HG03039 (cell line): ENCODE data around the gene CYTH1.

ENCODE experiments used
- ATAC-seq: cut with Tn5 transposase; IDR thresholded peaks from one replicate; pipeline ENCODE4 v1.9.1; 2021; ENCODE audit warnings: mild to moderate bottlenecking, moderate library complexity; ENCODE audit not compliant: unreplicated experiment

CYTH1 gene

DNA sequence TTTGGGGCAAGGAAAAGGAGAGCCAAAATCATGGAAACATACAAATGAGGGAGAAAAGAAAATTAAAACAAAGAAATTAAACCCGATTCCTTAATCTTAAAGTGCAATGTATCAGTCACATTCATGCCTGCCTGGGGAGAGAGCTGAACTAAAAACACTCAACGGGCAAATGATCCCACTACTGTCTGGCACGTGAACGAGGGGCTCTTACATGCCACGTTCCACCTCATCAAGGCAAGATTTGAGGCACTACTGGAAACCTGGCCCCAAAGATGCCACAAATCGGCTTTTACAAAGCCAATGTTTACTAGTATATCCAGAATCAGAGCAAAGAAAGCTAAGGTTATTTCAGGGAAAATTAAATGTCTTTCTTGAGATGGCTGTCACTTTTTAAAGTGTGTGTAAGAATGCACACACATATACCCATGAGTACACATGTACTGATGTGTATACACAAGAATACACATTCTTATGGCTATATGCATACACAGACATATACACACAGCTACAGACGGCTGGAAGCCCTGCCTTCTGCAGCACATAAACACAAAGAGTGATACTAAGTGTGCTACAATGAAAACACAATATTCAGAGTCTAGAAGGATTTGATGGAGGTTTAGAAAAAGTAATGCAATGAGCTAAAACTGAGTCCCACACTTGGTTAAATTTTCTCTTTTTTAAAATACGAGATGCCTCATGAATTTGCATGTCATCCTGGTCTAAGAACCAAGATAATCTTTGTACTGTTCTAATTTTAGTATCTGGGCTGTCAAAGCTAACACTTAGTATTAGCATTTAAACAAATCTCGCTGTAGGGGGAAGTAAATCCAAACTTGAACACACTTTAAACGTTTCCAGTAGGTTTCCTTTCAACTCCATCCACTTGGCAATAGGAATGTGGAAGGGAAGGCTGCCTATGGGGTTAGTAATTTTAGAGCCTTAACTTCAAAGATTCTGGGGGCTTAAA is 85.8 kb downstream of the CYTH1 start:
- ATAC-seq = no peak

DNA sequence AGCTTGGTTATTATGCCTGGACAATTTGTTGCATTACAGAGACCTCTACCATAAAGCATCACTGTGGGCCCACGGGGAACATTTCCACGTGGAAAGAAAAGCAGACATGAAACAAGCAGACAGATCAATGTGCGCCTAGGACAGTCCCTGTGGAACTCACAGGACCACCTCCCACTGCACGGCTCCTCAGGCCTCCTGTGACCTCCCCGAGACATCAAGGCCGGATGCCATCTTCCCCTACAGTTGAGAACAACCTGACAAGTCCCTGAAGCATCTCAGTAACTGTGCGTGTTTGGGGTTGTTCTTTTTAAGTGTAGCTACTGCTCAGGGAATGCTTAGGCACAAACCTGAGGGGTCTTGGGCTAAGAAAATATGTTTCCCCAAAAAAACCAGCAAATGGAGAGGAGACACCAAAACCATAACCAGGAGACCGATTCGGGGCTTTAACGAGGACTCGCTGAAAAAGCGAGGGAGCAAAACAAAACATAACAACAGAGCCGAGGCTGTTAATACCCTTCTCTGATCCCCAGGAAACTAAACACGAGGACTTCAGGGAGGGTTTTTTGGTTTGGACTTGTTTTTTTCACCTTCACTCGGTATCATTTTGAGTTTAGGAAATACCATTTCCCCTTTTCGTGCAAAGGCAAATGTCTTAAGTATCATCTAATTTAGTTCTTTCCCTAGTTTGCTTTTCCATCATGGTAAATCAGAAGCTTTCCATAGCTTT is 87.1 kb downstream of the CYTH1 start:
- ATAC-seq = no peak

DNA sequence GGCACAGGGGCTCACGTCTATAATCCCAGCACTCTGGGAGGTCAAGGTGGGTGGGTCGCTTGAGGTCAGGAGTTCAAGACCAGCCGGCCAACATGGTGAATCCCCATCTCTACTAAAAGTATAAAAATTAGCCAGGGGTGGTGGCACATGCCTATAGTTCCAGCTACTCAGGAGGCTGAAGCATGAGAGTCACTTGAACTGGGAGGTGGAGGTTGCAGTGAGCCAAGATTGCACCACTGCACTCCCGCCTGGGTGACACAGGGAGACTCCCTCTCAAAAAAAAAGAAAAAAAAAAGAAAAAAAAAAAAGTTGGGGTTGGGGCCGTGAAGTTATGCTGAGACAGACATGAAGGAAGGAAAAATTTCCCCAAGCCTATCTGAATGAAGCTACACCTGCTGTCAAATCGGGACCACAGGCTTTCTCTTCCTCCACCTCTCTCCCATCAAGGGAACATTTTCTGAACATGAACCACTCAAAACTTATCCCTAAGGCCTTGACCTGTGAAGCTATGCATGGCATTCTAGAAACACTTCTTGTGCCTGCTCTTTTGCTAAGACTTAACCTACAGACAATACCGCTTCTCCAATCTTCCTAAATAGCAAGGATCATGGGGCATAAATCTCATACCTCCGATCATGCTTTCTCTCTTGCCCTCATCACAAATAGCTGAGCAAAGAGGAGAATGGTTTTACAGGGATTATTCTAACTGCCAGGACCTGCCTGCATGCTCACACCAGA is 88.6 kb downstream of the CYTH1 start:
- no peak for ATAC-seq

DNA sequence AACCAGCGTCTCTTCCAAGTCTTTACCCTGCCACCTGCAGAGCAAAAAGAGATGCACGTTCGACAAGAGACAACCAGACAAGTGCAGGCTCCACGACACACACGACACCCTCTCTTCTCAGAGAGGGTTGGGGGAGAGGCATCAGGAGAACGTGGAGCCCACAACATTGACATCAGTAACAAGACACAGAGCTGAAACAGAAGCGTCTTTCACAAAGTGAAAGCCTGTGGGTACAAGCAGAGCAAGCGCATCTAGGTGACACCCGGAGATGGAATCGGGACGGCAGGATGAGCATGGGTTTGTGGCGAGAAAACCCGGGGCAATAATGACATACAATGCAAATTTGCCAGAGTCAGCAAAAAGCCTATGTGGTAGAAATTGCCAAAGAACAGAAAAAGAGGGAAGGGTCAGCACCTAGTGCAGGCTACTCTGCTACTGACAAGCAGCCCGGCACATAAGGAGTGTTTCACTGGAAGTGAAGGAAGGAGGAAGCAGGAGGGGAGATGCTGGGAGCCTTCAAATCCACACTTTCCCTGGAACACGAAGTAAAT is 89.5 kb downstream of the CYTH1 start:
- no peak for ATAC-seq

DNA sequence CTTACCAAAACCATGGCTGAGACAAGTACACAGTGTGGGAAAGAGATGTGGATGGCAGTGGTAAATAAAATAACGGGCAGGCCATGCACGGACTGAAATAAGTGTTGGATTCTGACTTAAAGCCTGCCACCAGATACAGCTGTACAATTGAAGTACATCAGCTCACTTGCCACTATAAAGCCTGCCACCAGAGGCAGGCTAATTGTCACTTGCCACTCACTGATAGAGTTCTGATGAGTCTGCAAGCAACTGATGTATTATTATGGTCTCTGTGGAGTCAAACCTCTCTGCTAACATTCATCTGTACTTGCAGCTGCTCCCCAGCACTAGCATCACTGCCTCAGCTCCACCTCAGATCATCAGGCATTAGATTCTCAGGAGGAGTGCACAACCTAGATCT is 93.0 kb downstream of the CYTH1 start:
- ATAC-seq = no peak

DNA sequence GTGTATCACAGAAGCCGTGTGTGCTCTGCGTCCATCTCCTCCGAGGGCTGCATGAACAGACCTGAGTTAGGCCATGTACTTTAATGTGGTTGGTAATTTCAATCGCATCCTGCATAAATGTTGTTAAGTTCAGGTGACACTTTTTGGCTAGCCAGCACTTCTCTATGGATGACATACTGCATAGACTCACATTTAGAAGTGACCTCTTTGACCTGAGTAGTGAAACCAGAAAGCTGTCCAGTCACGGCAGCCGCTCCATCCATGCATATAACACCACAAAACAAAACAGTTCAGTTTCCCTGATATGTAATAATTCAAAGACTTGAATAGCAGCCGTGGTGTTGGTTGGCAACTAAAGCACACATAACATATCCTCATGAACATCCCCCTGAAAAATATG is 94.1 kb downstream of the CYTH1 start:
- ATAC-seq = no peak

DNA sequence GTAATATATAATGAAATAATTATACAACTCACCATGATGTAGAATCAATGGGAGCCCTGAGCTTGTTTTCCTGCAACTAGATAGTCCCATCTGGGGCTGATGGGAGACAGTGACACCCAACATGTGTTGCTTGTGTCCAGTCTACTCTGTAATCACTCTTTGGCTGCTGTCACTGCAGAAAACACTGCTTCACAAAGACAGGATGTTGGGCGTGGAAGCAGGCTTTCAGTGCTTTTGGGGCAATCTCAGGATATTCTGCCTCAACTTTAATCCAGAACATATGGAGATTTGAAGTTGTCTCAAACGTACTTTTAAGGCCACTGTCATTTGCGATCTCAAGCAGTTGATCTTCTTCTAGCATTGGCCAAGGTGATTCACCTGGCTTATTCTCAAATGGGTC is 94.9 kb downstream of the CYTH1 start:
- ATAC-seq = no peak

DNA sequence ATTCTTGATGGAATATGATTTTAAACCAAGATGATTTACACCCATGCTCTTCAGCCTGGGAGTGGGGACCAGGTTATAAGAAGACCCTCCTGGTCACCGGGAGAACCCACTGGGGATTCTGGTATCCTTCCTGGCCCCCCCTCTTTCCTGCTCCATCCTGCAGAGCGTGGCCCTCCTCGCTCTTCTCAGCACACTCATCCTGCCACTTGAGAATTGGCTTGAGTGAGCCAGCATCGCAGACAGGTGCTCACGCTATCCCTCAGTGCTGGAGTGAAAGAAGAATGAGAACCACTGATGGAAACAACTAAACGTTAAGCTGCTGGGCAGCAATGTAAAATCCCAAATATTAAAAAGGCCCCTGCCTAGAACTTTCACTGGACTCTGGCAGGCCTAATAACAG is 98.0 kb downstream of the CYTH1 start:
- no peak for ATAC-seq

DNA sequence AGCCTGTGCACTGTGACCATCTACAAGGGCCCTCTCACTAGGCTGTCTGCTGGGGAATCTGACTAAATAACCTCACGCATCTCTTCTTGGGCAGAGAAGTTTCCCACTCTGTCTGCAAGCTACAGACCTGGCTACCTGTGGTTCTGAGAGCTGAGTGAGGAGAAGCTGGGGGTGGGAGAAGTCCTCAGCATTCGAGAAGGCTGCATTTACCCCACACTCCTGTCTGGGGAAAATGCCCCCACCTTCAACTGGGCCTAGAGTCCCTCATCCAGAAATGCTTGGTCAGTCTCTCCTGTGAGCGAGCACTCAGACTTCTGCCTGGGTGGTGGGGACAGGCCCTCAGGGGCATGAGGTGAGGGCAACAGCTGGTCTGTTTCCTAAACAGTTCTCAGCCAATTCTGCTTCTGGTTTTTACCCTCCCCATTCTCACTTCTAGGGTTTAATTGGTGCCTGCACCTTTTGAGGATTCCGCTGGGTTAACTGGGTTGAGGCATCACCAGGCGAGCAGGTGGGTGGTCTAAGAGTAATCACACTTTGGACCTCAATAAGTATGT is 98.6 kb downstream of the CYTH1 start:
- no peak for ATAC-seq

DNA sequence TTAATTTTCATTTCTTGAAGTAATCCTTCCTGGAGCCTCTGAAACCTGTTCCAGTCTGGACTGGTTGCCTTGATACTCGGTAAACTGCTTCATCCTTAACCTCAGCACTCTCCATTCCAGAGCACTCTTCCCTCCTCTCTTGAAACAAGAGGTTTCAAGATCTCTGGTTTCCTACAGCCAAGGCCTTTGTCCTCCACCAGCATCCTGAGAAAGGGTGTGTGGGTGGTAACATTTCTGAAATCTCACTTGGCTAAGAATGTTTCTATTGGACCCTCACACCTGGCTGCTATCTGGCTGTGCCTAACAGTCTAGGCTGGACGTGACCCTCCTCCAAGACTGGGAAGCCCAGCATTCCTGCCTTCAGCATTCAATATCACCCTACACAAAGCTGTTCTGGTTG is 99.7 kb downstream of the CYTH1 start:
- ATAC-seq = no peak

DNA sequence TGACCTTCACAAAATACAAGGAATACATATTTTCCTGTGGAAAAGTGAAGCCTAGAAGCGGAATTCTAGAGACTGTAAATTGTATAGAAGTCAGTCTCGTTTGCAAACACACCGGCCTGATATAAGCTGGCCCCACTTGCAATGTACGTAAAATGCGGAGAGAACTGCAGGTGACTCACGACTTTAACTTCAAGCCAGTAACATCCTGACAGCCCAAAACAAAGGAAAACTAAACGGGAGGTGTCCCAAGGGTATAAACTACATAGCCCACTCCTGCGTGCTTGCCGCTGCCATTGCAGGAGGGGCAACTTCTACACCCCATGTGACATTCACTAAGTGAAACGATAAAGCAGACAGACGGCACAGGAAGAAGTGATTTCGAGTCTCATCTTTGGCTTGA is 101.6 kb downstream of the CYTH1 start:
- no peak for ATAC-seq

DNA sequence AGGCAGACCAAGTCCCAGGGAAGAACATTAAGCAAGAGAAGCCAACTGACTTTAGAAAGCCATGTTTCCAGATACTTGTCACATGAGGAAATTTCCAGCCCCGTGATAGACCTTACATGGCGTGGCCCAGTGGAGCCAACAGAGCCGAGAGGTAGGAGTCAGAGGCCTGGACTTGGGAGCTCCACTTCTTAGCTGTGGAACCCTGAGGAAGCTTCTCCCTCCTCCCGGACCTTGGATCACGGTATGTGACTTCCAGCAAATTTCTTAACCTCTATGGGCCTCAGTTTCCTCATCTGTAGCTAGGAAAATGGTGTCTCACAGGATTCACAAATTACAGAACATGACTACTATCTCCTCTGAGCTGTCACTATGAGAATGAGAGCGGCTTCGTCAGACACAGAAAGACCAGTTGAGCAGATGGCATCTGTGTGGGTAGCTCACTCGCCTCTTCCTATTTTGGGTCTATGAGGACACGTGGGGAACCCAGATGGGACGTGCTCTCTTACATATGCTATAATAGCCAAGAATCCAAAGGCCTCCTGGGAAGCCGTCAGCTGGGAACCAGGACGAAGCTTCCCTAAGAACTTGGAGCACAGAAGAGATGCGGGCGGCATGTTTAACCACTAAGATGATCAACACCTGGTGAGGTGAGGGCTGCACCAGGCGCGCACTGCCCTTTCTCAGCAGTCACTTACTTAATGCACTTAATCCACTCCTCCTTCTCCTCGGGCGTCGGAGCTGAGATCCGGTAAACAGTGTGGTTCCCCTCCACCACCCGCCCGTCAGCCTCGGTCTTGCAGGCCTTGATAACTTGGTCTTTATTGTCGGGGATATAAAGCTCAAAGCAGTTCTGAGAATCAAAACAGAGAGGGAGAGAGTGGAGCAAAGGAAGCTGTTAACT is 102.3 kb downstream of the CYTH1 start:
- ATAC-seq = no peak

DNA sequence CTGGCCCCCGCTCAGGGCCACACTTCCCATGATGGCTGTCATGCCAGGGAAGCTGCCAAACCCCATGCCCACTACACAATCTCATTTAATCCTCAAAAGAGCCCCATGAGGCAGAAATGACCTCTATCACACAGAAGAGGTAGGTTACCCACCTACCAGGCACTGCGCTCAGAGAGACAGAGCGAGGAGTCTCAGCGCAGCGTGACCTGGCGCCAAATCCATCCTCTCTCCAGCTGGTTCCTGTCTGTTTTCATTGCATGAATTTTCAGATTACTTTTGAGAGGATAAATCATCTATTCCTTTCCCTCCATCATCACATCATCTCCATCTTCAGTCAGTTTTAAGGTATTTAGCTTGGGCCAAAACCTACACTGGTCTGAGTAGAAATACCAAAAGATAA is 103.4 kb downstream of the CYTH1 start:
- no peak for ATAC-seq

DNA sequence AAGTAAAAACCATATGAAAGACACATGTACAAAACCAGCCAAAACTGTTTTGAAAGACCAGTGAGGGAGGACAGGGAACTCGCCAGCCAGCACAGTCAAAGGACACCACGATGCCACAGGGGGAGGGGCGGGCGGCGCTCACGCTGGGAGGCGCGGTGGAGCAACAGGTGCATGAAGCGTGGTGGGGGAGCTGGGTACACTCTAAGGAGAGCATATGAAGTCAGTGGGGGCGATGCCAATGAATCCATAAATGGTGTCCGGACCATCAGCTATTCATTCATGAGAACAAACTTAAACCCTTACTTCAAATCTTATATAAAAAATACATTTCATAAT is 103.9 kb downstream of the CYTH1 start:
- no peak for ATAC-seq

DNA sequence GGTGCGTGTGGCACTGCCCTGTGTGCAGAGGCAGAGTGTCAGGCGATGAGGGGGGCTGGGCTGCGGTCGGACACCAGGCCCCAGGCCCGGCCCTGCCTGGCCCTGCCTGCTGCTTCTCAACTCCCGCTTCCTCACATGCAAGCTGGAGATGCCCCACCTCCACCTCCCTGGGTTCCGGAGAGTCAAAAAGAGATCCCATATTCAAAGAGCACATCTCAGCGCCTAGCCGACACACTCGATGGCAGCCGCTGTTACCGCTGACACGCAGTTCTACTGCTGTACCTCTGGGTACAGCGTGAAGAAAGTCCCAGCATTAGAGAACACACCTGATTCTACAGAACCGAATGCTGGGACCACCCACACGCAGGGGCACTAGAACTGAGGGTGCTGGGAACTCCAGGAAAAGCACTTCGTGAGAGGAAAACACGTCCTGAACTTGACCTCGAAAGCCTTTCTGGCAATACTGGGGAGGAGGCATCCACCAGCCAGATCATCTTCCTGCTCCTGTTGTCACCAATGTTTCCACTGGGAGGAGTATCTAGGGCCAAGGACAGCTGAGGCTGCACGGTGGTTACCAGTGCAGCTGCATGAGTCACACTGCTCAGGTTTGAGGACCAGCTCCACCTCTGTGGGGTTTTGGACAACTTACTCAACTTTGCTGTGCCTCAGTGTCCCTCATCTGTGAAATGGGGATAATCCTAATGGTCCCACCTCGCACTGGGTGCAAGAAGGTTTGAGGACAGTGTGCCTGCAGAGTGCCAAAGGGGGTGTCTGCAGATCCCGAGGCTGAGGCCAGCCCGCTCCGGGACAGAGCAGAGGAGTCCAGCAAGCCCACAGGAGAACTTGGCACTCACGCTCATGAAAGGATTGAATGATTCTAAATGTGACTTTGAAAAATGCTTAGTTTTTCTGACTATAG is 104.5 kb downstream of the CYTH1 start:
- ATAC-seq = no peak

DNA sequence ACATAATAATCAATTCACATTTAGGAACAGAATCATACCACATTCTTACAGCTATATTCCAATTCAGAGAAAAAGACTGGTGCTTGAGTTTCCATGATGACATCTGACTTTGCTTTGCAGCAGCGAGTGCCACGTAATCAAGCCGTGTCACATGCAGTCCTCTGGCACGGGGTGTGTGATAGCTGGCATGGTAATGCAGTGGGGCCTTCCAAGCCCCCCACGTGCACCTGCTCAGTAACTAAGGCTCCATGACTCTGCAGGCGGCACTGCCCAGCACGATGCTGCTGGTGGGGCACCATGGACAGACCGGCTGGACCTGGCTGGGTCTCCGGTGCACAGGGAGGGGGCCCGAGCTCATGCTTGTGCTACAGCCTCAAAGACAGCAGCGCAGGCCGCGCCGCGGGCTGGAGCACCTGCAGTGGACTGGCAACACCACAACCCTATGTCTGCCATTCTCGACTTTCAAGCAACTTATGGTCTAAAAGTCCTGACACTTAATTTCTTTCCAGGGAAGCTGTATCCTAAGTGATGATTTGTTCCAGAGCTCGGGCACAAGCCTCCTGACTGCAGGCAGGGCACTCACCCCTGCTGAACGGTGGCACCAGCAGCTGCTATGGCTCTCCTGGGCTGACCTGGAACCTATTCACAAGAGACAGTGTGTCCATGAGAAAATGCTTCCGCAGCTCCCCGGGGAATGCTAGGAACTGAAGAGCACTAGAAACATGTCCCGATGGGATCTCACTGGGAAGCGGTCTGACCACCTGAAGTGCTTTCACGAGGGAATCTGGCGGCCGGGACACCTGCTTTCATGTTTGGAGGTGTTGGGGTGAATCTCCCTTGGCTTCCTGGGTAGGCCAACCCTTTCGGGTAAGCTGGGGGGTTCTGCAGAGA is 105.4 kb downstream of the CYTH1 start:
- no peak for ATAC-seq

DNA sequence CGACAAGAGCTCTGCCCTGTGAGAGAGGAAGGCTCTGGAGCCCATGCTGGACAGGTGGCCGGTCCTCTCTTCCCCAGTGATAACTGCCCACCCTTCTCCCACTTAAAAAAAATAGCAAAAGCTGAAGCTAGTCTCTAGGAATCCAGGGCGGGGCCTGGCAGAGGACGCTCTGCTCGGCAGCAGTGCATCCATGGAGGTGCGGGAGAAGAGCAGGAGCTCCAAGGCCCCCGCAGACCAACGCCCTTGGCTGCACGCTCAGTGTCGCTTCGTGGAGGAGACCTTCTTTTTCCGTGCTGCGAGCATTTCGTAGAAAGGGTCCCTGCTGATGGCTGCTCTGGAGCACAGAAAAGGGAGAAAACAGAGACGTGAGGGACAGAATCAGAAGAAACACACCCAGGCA is 106.2 kb downstream of the CYTH1 start:
- ATAC-seq = no peak

DNA sequence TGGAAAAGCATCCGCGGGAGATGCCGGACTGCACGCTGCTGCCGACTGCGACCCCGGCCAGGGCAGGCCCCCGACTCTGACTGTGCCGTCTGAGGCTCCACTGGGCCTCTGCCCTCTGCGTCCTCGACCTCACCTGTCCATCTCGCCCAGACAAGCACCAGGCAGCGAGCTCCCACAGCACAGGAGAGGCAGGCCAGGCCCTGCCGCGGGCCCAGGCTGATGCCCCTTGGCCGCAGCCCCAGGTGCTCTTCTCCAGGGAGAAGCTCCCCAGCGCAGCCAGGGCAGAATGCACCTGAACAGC is 106.8 kb downstream of the CYTH1 start:
- no peak for ATAC-seq
